ENCODE data around the gene MCRS1.
"Not testable (repeated sequence)": the region's sequence is repeated elsewhere in the genome, so short reads cannot be mapped to it uniquely, and the experiment has no call there.

MCRS1 gene

DNA sequence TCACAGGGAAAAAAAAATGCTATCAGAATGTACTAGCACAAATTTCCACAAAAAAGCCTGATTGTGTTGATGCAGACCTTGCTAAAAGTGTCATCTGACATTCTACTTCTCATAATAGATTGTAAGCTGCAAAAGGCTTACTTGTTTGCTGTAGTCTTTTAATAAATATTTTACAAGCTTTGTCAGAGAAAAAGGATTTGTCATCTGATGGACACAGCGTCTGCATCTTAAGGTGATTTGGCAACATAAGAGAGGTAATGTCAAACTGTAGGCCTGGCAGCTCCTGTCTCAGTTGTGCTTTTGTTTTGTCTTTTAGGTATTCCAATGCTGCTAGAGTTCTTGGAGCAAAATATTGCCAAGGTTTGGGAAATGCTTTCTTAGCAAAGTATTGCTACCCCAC lies 55.4 kb downstream of the MCRS1 start:
- no peak for DNase-seq

DNA sequence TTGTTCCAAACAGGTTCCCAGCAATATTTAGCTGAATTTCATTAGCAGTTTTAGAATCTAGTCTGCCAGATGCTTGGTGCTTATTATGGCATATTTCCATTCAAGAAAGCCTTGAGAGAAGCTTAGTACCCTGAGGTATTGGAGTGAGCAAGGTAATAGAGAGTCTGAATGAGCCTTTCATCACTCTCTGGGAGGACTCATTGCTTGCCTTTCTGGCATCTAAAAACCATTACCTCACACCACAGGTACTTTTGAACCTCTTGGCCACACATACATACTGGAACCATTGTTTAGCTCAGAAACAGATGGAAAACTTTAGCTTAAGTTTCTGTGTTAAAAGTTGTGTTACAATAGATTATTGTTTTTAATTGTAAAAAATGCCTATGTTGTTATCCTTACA lies 56.5 kb downstream of the MCRS1 start:
- DNase-seq: no peak

DNA sequence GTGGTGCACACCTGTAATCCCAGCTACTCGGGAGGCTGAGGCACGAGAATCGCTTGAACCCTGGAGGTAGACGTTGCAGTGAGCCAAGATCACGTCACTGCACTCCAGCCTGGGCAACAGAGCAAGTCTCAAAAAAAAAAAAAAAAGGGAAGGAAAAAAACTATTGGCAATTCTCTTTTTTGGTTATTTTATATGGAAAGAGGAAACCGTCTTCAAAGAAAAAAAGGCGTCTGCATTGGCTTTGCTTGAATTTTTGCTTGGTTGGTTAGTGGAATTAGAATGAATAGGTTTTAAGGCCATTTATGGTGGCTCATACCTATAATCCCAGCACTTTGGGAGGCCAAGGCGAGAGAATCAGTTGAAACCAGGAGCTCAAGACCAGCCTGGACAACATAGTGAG lies 58.3 kb downstream of the MCRS1 start:
- not testable (repeated sequence) for DNase-seq
